Measurements from ENCODE around the gene RBM15B. TPM values are rescaled to one million over a fixed set of nuclear protein-coding genes. Genes with fewer than 3 reads are reported as not detected.

RBM15B gene
- total and polyA plus RNA-seq, 9 of the 15 experiments (the other 6 are each of a cell fraction or from before 2014, with no cell fraction given), result 1.8 to 21.0 (median 10.5) TPM

GRCh38 chr3:51373658-51374421 is 17.2 kb upstream of the RBM15B start:
- Histone ChIP-seq H2AFZ (ENCODE audit: low read depth, low read length) (no peak overlapping the region), H3K4me1 (replicated peaks in 1 of 2; ENCODE audit: control insufficient read depth in 2 of 2, insufficient read depth in 2 of 2, low read length in 2 of 2) (no peaks in the 10 kb centered on the region; a peak in 2 of 5 replicates), H3K36me3 (ENCODE audit: control insufficient read depth, insufficient read depth, low read length) (no peaks in the 10 kb centered on the region), H3K27ac (ENCODE audit: extremely low read depth, low read depth, low read length) (no peak overlapping the region), H3K9me1 (ENCODE audit: control insufficient read depth, insufficient read depth, low read length) (no peaks in the 10 kb centered on the region), H4K20me1 (replicated peaks; ENCODE audit: control insufficient read depth, insufficient read depth, low read length) (no peaks in the 10 kb centered on the region), H3K27me3 (ENCODE audit: control insufficient read depth in 2 of 2, insufficient read depth in 2 of 2, low read length in 2 of 2) (peaks cover 13 to 54% of the 10 kb centered on the region in 2 experiments), H3K4me3 (no peak overlapping the region), H3K79me2 (ENCODE audit: control insufficient read depth, insufficient read depth, low read length) (no peaks in the 10 kb centered on the region), H3K9me3 (replicated peaks; ENCODE audit: control insufficient read depth, insufficient read depth, low read depth, low read length) (no peaks in the 10 kb centered on the region), H3K4me2 (ENCODE audit: insufficient read depth, low read length) (no peak overlapping the region), H3K9ac (ENCODE audit: insufficient read depth in 1 of 2, low read depth in 2 of 2, low read length in 2 of 2) (no peak overlapping the region)
- no peak for DNase-seq (ENCODE audit: extremely low read depth in 1 of 4, low spot score in 3 of 4)
- ATAC-seq, result no peak
- ChIA-PET CTCF (ENCODE audit: low intra/inter-chr PET ratio) (no interaction called here), POLR2A (no interaction called here)
- in situ Hi-C loops (cut with MboI), result loop anchor here (10.0 kb wide), 1 partner anchor 269 kb away; no protein-coding TSS in a partner anchor
- no peak for FAIRE-seq
- TF ChIP-seq HNRNPH1 (optimal IDR thresholded peaks at IDR 0.05; ENCODE audit: low read depth, low read length) (no peak), HDAC2 (IDR thresholded peaks at IDR 0.05) (no peak), MAFG (tag; conservative IDR thresholded peaks at IDR 0.05) (no peak), EGR1 (conservative IDR thresholded peaks at IDR 0.05) (no peak), GATA2 (CRISPR knock-in tag; IDR thresholded peaks at IDR 0.05) (no peak), CHD2 (IDR thresholded peaks at IDR 0.05; ENCODE audit: low read depth, low read length) (no peak), ZZZ3 (IDR thresholded peaks at IDR 0.05) (no peak), ZBTB1 (CRISPR knock-in tag; IDR thresholded peaks at IDR 0.05; ENCODE audit: borderline replicate concordance, low read depth) (no peak)
- no TSS peak for BruUV-seq (replicated peaks)
- intact Hi-C loops (cut with micrococcal nuclease), result loop anchor here (2.0 to 10.0 kb wide), 3 partner anchors 272 to 699 kb away; partner anchors contain the start of gene DOCK3
- WGBS (ENCODE audit: insufficient coverage, low coverage, missing lambda C conversion rate), result 1% methylated on average over 5 of the region's 5 CpGs

Data from K562 (cell line).